A549 (cell line): Measurements from ENCODE around the gene IL4. TPM values are rescaled to one million over a fixed set of nuclear protein-coding genes. Genes with fewer than 3 reads are reported as not detected.
A peak's percentile ranks its signal among the peaks of the same experiment; 100 is the strongest.

ENCODE experiments used
- ATAC-seq, 2 experiments: fragments of 200-7000 bp in 1 of 2; fragments of >200 bp in 1 of 2; cut with Nextera tagmentation in 1 of 2; cut with Tn5 transposase in 1 of 2; 3 replicates each; pipeline versions ENCODE4 v1.8.0 to v1.9.1; 2018 to 2020; ENCODE audit warnings: mild to moderate bottlenecking in 1 of 2, moderate library complexity in 1 of 2
- CTCF ChIA-PET: fragments of 300-600 bp; sonication (Branson Sonifier 250); formaldehyde crosslinking; extraction: SDS; loops from one replicate; lab custom pipeline; 2021; ENCODE audit warnings: antibody characterized with exemption, inconsistent platforms; lab: Yijun Ruan, JAX
- POLR2A ChIA-PET: fragments of 350-600 bp; formaldehyde crosslinking; extraction: SDS; loops from one replicate; lab custom pipeline; 2021; ENCODE audit warnings: antibody characterized with exemption, inconsistent platforms; lab: Yijun Ruan, JAX
- DNase-seq, 2 experiments: peaks; one replicate each; pipeline versions ENCODE4 v3.0.0 to v3.0.0-alpha.2; 2011 to 2016; ENCODE audit warnings: low read depth in 1 of 2, low spot score in 1 of 2
- FAIRE-seq: peaks from 2 replicates; lab custom pipeline; 2011; peaks lifted over from hg19 to GRCh38; lab: Jason Lieb, UNC
- H3K27ac ChIP-seq, 2 experiments: fragments of >200 bp; sonication (Bioruptor Twin); formaldehyde crosslinking; 3 replicates each; pipeline ENCODE4 v1.5.1; 2016 to 2017
- H3K4me1 ChIP-seq: fragments of >200 bp; sonication (Bioruptor Twin); formaldehyde crosslinking; 3 replicates; pipeline ENCODE4 v1.6.1; 2016
- H3K4me2 ChIP-seq: fragments of >200 bp; sonication (Bioruptor Twin); formaldehyde crosslinking; 3 replicates; pipeline ENCODE4 v1.6.1; 2016
- H3K4me3 ChIP-seq: fragments of >200 bp; sonication (Bioruptor Twin); formaldehyde crosslinking; 3 replicates; pipeline ENCODE4 v1.5.1; 2016
- H3K9me3 ChIP-seq: fragments of >200 bp; sonication (Bioruptor Twin); formaldehyde crosslinking; 3 replicates; pipeline ENCODE4 v1.6.1; 2016
- BHLHE40 ChIP-seq: IDR thresholded peaks from 2 replicates; pipeline ENCODE4 v1.6.1; 2012; ENCODE audit warnings: low read depth, low read length, inconsistent platforms
- CEBPB ChIP-seq, 2 experiments: fragments of >200 bp in 1 of 2; sonication (Bioruptor Twin) in 1 of 2; formaldehyde crosslinking in 1 of 2; IDR thresholded peaks; 2 replicates each; pipeline ENCODE4 v1.6.1; 2012 to 2016
- EHMT2 ChIP-seq: fragments of 200-600 bp; sonication (generic); IDR thresholded peaks from 2 replicates; pipeline ENCODE4 v1.6.1; 2016; ENCODE audit warnings: antibody characterized with exemption, low read depth, mild to moderate bottlenecking, moderate library complexity
- EP300 ChIP-seq, 2 experiments: fragments of >200 bp; sonication (Bioruptor Twin); formaldehyde crosslinking; IDR thresholded peaks; 2 replicates in 1 of 2; 3 replicates in 1 of 2; pipeline ENCODE4 v1.6.1; 2016 to 2017
- FOSL2 ChIP-seq, 2 experiments: fragments of 450-650 bp in 1 of 2; fragments of >200 bp in 1 of 2; sonication (Bioruptor Twin) in 1 of 2; formaldehyde crosslinking; IDR thresholded peaks; 2 replicates each; pipeline versions ENCODE4 v1.5.0 to v1.6.1; 2016 to 2020; ENCODE audit warnings: mild to moderate bottlenecking in 1 of 2, moderate library complexity in 1 of 2
- HOXB13 ChIP-seq: fragments of 250-450 bp; sonication (Bioruptor Pico); IDR thresholded peaks from 2 replicates; pipeline ENCODE4 v1.5.0; 2020; ENCODE audit warnings: low read depth, mild to moderate bottlenecking, moderate library complexity
- JUN ChIP-seq, 2 experiments: fragments of >200 bp; sonication (Bioruptor Twin); formaldehyde crosslinking; IDR thresholded peaks; 2 replicates in 1 of 2; 3 replicates in 1 of 2; pipeline ENCODE4 v1.6.1; 2016 to 2017
- KDM5A ChIP-seq: fragments of 200-600 bp; sonication (generic); IDR thresholded peaks from 2 replicates; pipeline ENCODE4 v1.6.1; 2016; ENCODE audit warnings: antibody characterized with exemption, mild to moderate bottlenecking
- MAZ ChIP-seq: fragments of 150-350 bp; IDR thresholded peaks from 2 replicates; pipeline ENCODE4 v1.6.1; 2014; ENCODE audit warnings: antibody characterized with exemption, low read depth, low read length, borderline replicate concordance
- MYC ChIP-seq: IDR thresholded peaks from 2 replicates; pipeline ENCODE4 v1.6.1; 2012; ENCODE audit warnings: mild to moderate bottlenecking, inconsistent platforms, low read length, improper control_type of control experiment, borderline replicate concordance
- NFE2L2 ChIP-seq: fragments of 150-350 bp; conservative IDR thresholded peaks from 2 replicates; pipeline ENCODE4 v1.6.1; 2014; ENCODE audit warnings: low read length
- NR3C1 ChIP-seq: fragments of >200 bp; sonication (Bioruptor Twin); formaldehyde crosslinking; IDR thresholded peaks from 3 replicates; pipeline ENCODE4 v1.6.1; 2017
- PHF8 ChIP-seq: fragments of 200-600 bp; sonication (generic); IDR thresholded peaks from 2 replicates; pipeline ENCODE4 v1.6.1; 2016; ENCODE audit warnings: low read depth, mild to moderate bottlenecking, antibody characterized with exemption, moderate library complexity, borderline replicate concordance
- RAD21 ChIP-seq, 2 experiments: fragments of >200 bp in 1 of 2; sonication (Bioruptor Twin) in 1 of 2; formaldehyde crosslinking in 1 of 2; IDR thresholded peaks in 1 of 2; conservative IDR thresholded peaks in 1 of 2; 2 replicates in 1 of 2; 3 replicates in 1 of 2; pipeline ENCODE4 v1.6.1; 2012 to 2018; ENCODE audit warnings: inconsistent platforms in 1 of 2
- RCOR1 ChIP-seq: fragments of 150-350 bp; IDR thresholded peaks from 2 replicates; pipeline ENCODE4 v1.6.1; 2014; ENCODE audit warnings: antibody characterized with exemption, low read length, low read depth
- SMC3 ChIP-seq: fragments of >200 bp; sonication (Bioruptor Twin); formaldehyde crosslinking; IDR thresholded peaks from 3 replicates; pipeline ENCODE4 v1.6.1; 2018; ENCODE audit warnings: inconsistent platforms
- SREBF2 ChIP-seq: fragments of 450-650 bp; IDR thresholded peaks from 2 replicates; pipeline ENCODE4 v1.6.1; 2014; ENCODE audit warnings: mild to moderate bottlenecking, moderate library complexity
- TFCP2L1 ChIP-seq: fragments of 250-450 bp; sonication (Bioruptor Pico); IDR thresholded peaks from 2 replicates; pipeline ENCODE4 v1.5.0; 2021; ENCODE audit warnings: mild to moderate bottlenecking
- TP53 ChIP-seq: fragments of 250-450 bp; sonication (Bioruptor Pico); IDR thresholded peaks from 2 replicates; pipeline ENCODE4 v1.5.0; 2021; ENCODE audit warnings: mild to moderate bottlenecking, moderate library complexity
- ZC3H11A ChIP-seq: fragments of 450-650 bp; IDR thresholded peaks from 2 replicates; pipeline ENCODE4 v1.6.1; 2014; ENCODE audit warnings: antibody characterized with exemption, mild to moderate bottlenecking
- ZFP36 ChIP-seq: fragments of 450-650 bp; IDR thresholded peaks from 2 replicates; pipeline ENCODE4 v1.6.1; 2014; ENCODE audit warnings: borderline replicate concordance; ENCODE audit not compliant: partially characterized antibody
- WGBS: methylation state at CpG from one replicate; pipeline ENCODE4 v1.1.6; 2017; ENCODE audit errors: missing lambda C conversion rate; 5-methylcytosine and 5-hydroxymethylcytosine counted together
- polyA plus RNA-seq, 4 experiments: library from polyadenylated mRNA; depleted of rRNA in 3 of 4; stranded (reverse); fragments of >200 nt; fragmentation: RNase III in 1 of 4; extraction: RNeasy Plus Mini Kit Qiagen cat#74134 plus additional on column Dnase treatment in 1 of 4; gene quantifications; 2 replicates in 3 of 4; 3 replicates in 1 of 4; pipeline ENCODE4 v1.2.3, GENCODE V29; 2011 to 2017
- TF ChIP-seq, protein P1 (sequence below): fragments of >200 bp; sonication (Bioruptor Twin); formaldehyde crosslinking; IDR thresholded peaks from 2 replicates; pipeline ENCODE4 v1.6.1; 2016
- TF ChIP-seq, protein P2 (sequence below): fragments of >200 bp; sonication (Bioruptor Twin); formaldehyde crosslinking; IDR thresholded peaks from 3 replicates; pipeline ENCODE4 v1.5.1; 2016

The IL4 gene
- polyA plus RNA-seq, 2 of the 4 experiments (the other 2 are of a cell fraction), result not detected

DNA sequence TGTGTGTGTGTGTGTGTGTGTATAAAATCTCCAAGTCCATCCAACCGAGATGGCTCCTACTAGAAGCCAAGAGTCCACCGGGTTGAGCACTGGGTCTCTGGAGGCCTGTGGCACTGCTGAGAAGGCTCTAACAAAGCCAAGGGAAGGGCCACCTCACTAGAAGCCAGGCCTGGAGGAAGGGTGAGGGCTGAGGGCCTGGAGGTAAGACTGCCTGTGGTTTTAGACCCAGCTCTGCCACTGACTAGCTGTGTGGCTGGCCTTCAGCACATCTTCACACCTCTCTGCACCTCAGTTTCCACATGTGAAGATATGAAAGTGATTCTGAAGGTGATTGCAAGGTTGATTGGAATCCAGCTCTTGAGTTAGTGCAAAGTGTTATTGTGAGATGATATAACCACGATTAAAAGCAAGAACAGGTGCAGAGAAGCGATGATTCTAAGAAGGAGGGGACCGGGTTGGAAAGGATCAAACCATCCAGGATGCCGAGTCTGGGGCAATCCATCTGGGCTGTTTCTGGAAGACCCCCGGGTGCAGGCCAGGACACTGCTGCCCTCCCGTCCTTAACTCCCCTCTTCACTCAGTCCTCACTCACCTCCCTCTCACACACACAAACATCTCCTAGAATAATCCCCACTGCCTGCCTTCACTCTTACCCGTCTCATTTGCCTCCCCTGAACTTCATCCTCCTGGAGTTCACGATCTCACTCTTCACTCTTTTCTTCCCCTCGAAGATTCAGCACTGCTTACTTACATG lies 2.3 kb downstream of the IL4 start:
- ChIA-PET POLR2A (interaction anchor here (0.6 to 1.4 kb wide), 2 partner anchors 183 to 185 kb away, joined by 3 to 6 read pairs; partner anchors contain the start of gene IRF1), CTCF (interaction anchor here (0.7 to 4.2 kb wide), 10 partner anchors 11 to 150 kb away, joined by 3 to 37 read pairs (median 6); partner anchors contain the start of gene IL13)
- FAIRE-seq, result no peak
- ATAC-seq, result no peak
- Histone ChIP-seq H3K4me2 (no peak overlapping the region), H3K27ac (0 out of 6 replicates have a peak overlapping the region, but pooled peaks of 1 of the 2 experiments have one; percentile 21), H3K4me3 (no peak overlapping the region), H3K4me1 (peaks cover 32% of the 10 kb centered on the region), H3K9me3 (no peaks in the 10 kb centered on the region)
- no peak for DNase-seq
- TF ChIP-seq CEBPB (IDR thresholded peaks at IDR 0.05), result no peak
- TF ChIP-seq BHLHE40, result no peak
- TF ChIP-seq NR3C1, result no peak
- TF ChIP-seq SREBF2, result no peak
- TF ChIP-seq TP53, result no peak
- no peak for TF ChIP-seq KDM5A
- TF ChIP-seq TFCP2L1 (CRISPR knock-in tag), result no peak
- no peak for TF ChIP-seq HOXB13 (CRISPR knock-in tag)
- TF ChIP-seq EHMT2, result no peak
- TF ChIP-seq, protein P1, sequence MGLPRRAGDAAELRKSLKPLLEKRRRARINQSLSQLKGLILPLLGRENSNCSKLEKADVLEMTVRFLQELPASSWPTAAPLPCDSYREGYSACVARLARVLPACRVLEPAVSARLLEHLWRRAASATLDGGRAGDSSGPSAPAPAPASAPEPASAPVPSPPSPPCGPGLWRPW, result no peak
- TF ChIP-seq NFE2L2, result no peak
- TF ChIP-seq, protein P2, sequence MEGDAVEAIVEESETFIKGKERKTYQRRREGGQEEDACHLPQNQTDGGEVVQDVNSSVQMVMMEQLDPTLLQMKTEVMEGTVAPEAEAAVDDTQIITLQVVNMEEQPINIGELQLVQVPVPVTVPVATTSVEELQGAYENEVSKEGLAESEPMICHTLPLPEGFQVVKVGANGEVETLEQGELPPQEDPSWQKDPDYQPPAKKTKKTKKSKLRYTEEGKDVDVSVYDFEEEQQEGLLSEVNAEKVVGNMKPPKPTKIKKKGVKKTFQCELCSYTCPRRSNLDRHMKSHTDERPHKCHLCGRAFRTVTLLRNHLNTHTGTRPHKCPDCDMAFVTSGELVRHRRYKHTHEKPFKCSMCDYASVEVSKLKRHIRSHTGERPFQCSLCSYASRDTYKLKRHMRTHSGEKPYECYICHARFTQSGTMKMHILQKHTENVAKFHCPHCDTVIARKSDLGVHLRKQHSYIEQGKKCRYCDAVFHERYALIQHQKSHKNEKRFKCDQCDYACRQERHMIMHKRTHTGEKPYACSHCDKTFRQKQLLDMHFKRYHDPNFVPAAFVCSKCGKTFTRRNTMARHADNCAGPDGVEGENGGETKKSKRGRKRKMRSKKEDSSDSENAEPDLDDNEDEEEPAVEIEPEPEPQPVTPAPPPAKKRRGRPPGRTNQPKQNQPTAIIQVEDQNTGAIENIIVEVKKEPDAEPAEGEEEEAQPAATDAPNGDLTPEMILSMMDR, result no peak
- TF ChIP-seq MYC, result no peak
- no peak for TF ChIP-seq RCOR1
- TF ChIP-seq MAZ, result no peak
- TF ChIP-seq PHF8, result no peak
- TF ChIP-seq JUN (IDR thresholded peaks at IDR 0.05), result no peak
- no peak for TF ChIP-seq EP300 (IDR thresholded peaks at IDR 0.05)
- no peak for TF ChIP-seq ZC3H11A
- no peak for TF ChIP-seq ZFP36
- 90% methylated on average over 11 of the region's 11 CpGs for WGBS

DNA sequence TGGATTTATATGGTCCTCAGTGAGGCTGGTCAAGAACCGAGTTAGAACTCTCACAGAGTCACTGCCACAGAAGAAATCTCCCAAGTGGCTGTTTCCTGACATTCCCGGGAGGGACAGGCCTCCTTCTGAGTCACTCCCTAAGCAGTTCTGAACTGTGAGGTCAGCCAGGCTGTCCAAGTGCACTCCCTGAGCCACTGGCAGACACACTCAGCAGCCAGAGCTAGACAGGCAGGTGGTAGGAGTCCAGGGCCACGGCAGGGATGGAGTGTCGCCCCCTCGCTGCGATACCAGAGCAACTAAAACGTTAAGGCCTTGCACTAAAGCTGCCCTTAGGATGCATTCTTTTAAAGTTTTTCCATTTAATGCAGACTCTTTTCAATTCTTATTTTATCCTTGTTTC lies 3.4 kb downstream of the IL4 start:
- peak overlapping the region in 1 of 2 experiments; percentile 50; a peak in 2 of 6 replicates for H3K27ac ChIP-seq
- peak; percentile 51 for TF ChIP-seq SMC3
- TF ChIP-seq FOSL2 (IDR thresholded peaks at IDR 0.05), result no peak
- peak; percentile 71 for TF ChIP-seq FOSL2 (CRISPR knock-in tag; IDR thresholded peaks at IDR 0.05)
- TF ChIP-seq, protein P2, result peak; percentile 60
- peak; percentile 54 to 55; a peak in 4 of 5 replicates for TF ChIP-seq RAD21 (conservative IDR thresholded peaks at IDR 0.05 in 1 of 2, IDR thresholded peaks at IDR 0.05 in 1 of 2)
- no peak for TF ChIP-seq SREBF2
- H3K4me3 ChIP-seq, result no peak overlapping the region
- H3K4me1 ChIP-seq, result peaks cover 32% of the 10 kb centered on the region
- FAIRE-seq (no peak), ATAC-seq (peak; percentile 97 to 98), DNase-seq (peak; percentile 86 to 97)
- ChIA-PET POLR2A (interaction anchor here (1.4 kb wide), 1 partner anchor 186 kb away, joined by 3 read pairs; the partner anchor contains the start of gene IRF1), CTCF (interaction anchor here (0.7 to 4.2 kb wide), 26 partner anchors 10 to 311 kb away, joined by 3 to 37 read pairs (median 4); partner anchors contain the start of gene IL13)
- H3K4me2 ChIP-seq, result peak overlapping the region; percentile 45
- H3K9me3 ChIP-seq, result no peaks in the 10 kb centered on the region
- 4% methylated on average over 7 of the region's 7 CpGs for WGBS
